H1 (cell line): ENCODE results near the gene ANKIB1. TPM values are rescaled to one million over a fixed set of nuclear protein-coding genes. Genes with fewer than 3 reads are reported as not detected.

Experiments used
- CTCF ChIA-PET: fragments of 300-600 bp; sonication (Branson Sonifier 250); formaldehyde crosslinking; loops from one replicate; lab custom pipeline; 2021; ENCODE audit not compliant: partially characterized antibody; lab: Charles Lee
- POLR2A ChIA-PET: fragments of 300-600 bp; sonication (Branson Sonifier 250); formaldehyde crosslinking; loops from one replicate; lab custom pipeline; 2021; ENCODE audit warnings: inconsistent platforms; ENCODE audit not compliant: partially characterized antibody; lab: Charles Lee
- DNase-seq, 2 experiments: peaks; one replicate each; pipeline versions ENCODE4 v3.0.0 to v3.0.0-alpha.2; 2010 to 2022; ENCODE audit warnings: low spot score in 2 of 2, low read depth in 1 of 2, mixed read lengths in 1 of 2
- FAIRE-seq: peaks from 2 replicates; lab custom pipeline; 2011; peaks lifted over from hg19 to GRCh38; lab: Jason Lieb, UNC
- H2AFZ ChIP-seq: 2 replicates; pipeline ENCODE4 v1.8.1; 2012; ENCODE audit warnings: low read length, inconsistent platforms
- H2AK5ac ChIP-seq: 2 replicates; pipeline ENCODE4 v1.6.1; 2013; ENCODE audit warnings: low read depth, low read length
- H2BK120ac ChIP-seq: replicated peaks from 2 replicates; pipeline ENCODE3; 2013; ENCODE audit warnings: low read depth, low read length, inconsistent platforms
- H2BK12ac ChIP-seq: 2 replicates; pipeline ENCODE4 v1.6.1; 2013; ENCODE audit warnings: low read depth, low read length
- H2BK15ac ChIP-seq: 2 replicates; pipeline ENCODE4 v1.6.1; 2013; ENCODE audit warnings: low read length
- H2BK20ac ChIP-seq: 2 replicates; pipeline ENCODE4 v1.6.1; 2013; ENCODE audit warnings: low read length
- H2BK5ac ChIP-seq: 2 replicates; pipeline ENCODE4 v1.6.1; 2013; ENCODE audit warnings: low read depth, low read length
- H3K14ac ChIP-seq: 2 replicates; pipeline ENCODE4 v1.6.1; 2013; ENCODE audit warnings: inconsistent platforms; ENCODE audit not compliant: insufficient read length
- H3K18ac ChIP-seq: 2 replicates; pipeline ENCODE4 v1.6.1; 2013; ENCODE audit warnings: low read length; ENCODE audit errors: extremely low read depth
- H3K23ac ChIP-seq: 2 replicates; pipeline ENCODE4 v1.6.1; 2013; ENCODE audit warnings: inconsistent platforms; ENCODE audit not compliant: insufficient read length
- H3K23me2 ChIP-seq: 2 replicates; pipeline ENCODE4 v1.6.1; 2013; ENCODE audit warnings: low read depth, low read length
- H3K27ac ChIP-seq: 2 replicates; pipeline ENCODE4 v1.6.1; 2011; ENCODE audit warnings: low read depth, low read length, inconsistent platforms
- H3K27me3 ChIP-seq, 4 experiments: replicated peaks in 1 of 4; 1 replicate in 1 of 4; 2 replicates in 3 of 4; pipeline versions ENCODE4 v1.6.1 to v1.8.1; 2011 to 2013; ENCODE audit warnings: low read length in 3 of 4, mild to moderate bottlenecking in 3 of 4, inconsistent platforms in 2 of 4, mixed read lengths in 2 of 4, moderate library complexity in 1 of 4; ENCODE audit not compliant: control insufficient read depth in 3 of 4, insufficient read depth in 3 of 4; ENCODE audit errors: extremely low read depth in 1 of 4
- H3K36me3 ChIP-seq, 4 experiments: 2 replicates each; pipeline versions ENCODE4 v1.6.1 to v1.8.1; 2011 to 2013; ENCODE audit warnings: mild to moderate bottlenecking in 4 of 4, low read length in 3 of 4, moderate library complexity in 2 of 4, control low read depth in 1 of 4, inconsistent platforms in 1 of 4; ENCODE audit not compliant: insufficient read depth in 4 of 4, control insufficient read depth in 2 of 4
- H3K4ac ChIP-seq: replicated peaks from 2 replicates; pipeline ENCODE3; 2013; ENCODE audit warnings: low read length, low read depth, mixed read lengths, inconsistent platforms; ENCODE audit not compliant: insufficient read length
- H3K4me1 ChIP-seq, 4 experiments: replicated peaks in 1 of 4; 1 replicate in 1 of 4; 2 replicates in 3 of 4; pipeline versions ENCODE4 v1.6.1 to v1.8.1; 2011 to 2013; ENCODE audit warnings: low read length in 3 of 4, inconsistent platforms in 2 of 4, mixed read lengths in 1 of 4; ENCODE audit not compliant: insufficient read depth in 4 of 4, control insufficient read depth in 3 of 4
- H3K4me2 ChIP-seq, 2 experiments: 2 replicates each; pipeline versions ENCODE4 v1.6.1 to v1.8.1; 2011 to 2013; ENCODE audit warnings: low read depth in 2 of 2, low read length in 2 of 2, control low read depth in 1 of 2, inconsistent platforms in 1 of 2, mild to moderate bottlenecking in 1 of 2; ENCODE audit not compliant: insufficient read depth in 1 of 2
- H3K4me3 ChIP-seq, 4 experiments: fragments of 200-600, 300-600 bp in 1 of 4; sonication (generic), shearing (Covaris generic), sonication (Bioruptor Twin) in 1 of 4; 2 replicates each; pipeline versions ENCODE4 v1.5.1 to v1.8.1; 2011 to 2016; ENCODE audit warnings: low read length in 4 of 4, low read depth in 3 of 4, control low read depth in 2 of 4, inconsistent platforms in 2 of 4, mild to moderate bottlenecking in 2 of 4, mixed read lengths in 1 of 4, moderate library complexity in 1 of 4; ENCODE audit not compliant: insufficient read depth in 2 of 4; ENCODE audit errors: extremely low read depth in 1 of 4
- H3K56ac ChIP-seq: replicated peaks from 2 replicates; pipeline ENCODE3; 2013; ENCODE audit warnings: low read depth, mild to moderate bottlenecking, mixed read lengths, low read length, inconsistent platforms; ENCODE audit not compliant: insufficient read length
- H3K79me1 ChIP-seq: 2 replicates; pipeline ENCODE4 v1.6.1; 2013; ENCODE audit warnings: low read depth, low read length, control low read depth
- H3K79me2 ChIP-seq, 2 experiments: 2 replicates each; pipeline versions ENCODE4 v1.6.1 to v1.8.1; 2012 to 2013; ENCODE audit warnings: low read length in 2 of 2, mild to moderate bottlenecking in 2 of 2, inconsistent platforms in 1 of 2; ENCODE audit not compliant: insufficient read depth in 2 of 2, control insufficient read depth in 1 of 2
- H3K9ac ChIP-seq, 4 experiments: replicated peaks in 1 of 4; 1 replicate in 1 of 4; 2 replicates in 3 of 4; pipeline versions ENCODE4 v1.6.1 to v1.8.1; 2011 to 2013; ENCODE audit warnings: low read depth in 3 of 4, low read length in 3 of 4, control low read depth in 2 of 4, mild to moderate bottlenecking in 2 of 4, moderate library complexity in 2 of 4, inconsistent platforms in 1 of 4; ENCODE audit errors: extremely low read depth in 1 of 4
- H3K9me3 ChIP-seq, 2 experiments: 2 replicates each; pipeline versions ENCODE4 v1.6.1 to v1.8.1; 2012 to 2013; ENCODE audit warnings: mild to moderate bottlenecking in 2 of 2, moderate library complexity in 2 of 2, control low read depth in 1 of 2, inconsistent platforms in 1 of 2, low read depth in 1 of 2, low read length in 1 of 2, mixed read lengths in 1 of 2; ENCODE audit not compliant: insufficient read depth in 2 of 2
- H4K20me1 ChIP-seq, 2 experiments: replicated peaks in 1 of 2; 2 replicates each; pipeline versions ENCODE3 to v1.8.1; 2011 to 2013; ENCODE audit warnings: inconsistent platforms in 2 of 2, low read length in 2 of 2, mild to moderate bottlenecking in 1 of 2; ENCODE audit not compliant: insufficient read depth in 2 of 2, control insufficient read depth in 1 of 2
- H4K5ac ChIP-seq: 2 replicates; pipeline ENCODE4 v1.6.1; 2013; ENCODE audit warnings: low read length, low read depth, mixed read lengths, inconsistent platforms; ENCODE audit not compliant: insufficient read length
- H4K8ac ChIP-seq: 2 replicates; pipeline ENCODE4 v1.8.0; 2013; ENCODE audit warnings: mild to moderate bottlenecking, moderate library complexity, low read length, inconsistent platforms; ENCODE audit not compliant: insufficient read depth; ENCODE audit errors: extremely low read depth
- H4K91ac ChIP-seq: replicated peaks from 2 replicates; pipeline ENCODE3; 2013; ENCODE audit warnings: low read length, mixed read lengths, inconsistent platforms; ENCODE audit not compliant: insufficient read length
- PHF8 ChIP-seq: fragments of 200-600 bp; sonication (generic); conservative IDR thresholded peaks from 2 replicates; pipeline ENCODE4 v1.7.1; 2012; ENCODE audit warnings: low read depth, mild to moderate bottlenecking, inconsistent platforms, low read length, moderate library complexity
- SRF ChIP-seq: IDR thresholded peaks from 2 replicates; pipeline ENCODE4 v1.6.1; 2011; ENCODE audit warnings: mild to moderate bottlenecking, low read depth, low read length, moderate library complexity
- SUZ12 ChIP-seq: fragments of 200-600 bp; sonication (generic); IDR thresholded peaks from 2 replicates; pipeline ENCODE4 v1.6.1; 2012; ENCODE audit warnings: mild to moderate bottlenecking, inconsistent platforms, low read length, moderate library complexity, mixed read lengths
- TAF7 ChIP-seq: optimal IDR thresholded peaks from 2 replicates; pipeline ENCODE3; 2011; ENCODE audit warnings: low read depth, mild to moderate bottlenecking, inconsistent platforms, low read length, moderate library complexity, borderline replicate concordance
- WGBS, 2 experiments: shearing (Covaris generic) in 1 of 2; methylation state at CpG; one replicate each; pipeline versions ENCODE4 v1.1.6 to v1.1.7; 2013 to 2015; ENCODE audit warnings: low lambda C conversion rate in 2 of 2, mixed read lengths in 2 of 2, inconsistent platforms in 1 of 2, low coverage in 1 of 2, missing lambda C conversion rate in 1 of 2; ENCODE audit not compliant: insufficient replicate concordance in 2 of 2, insufficient coverage in 1 of 2, insufficient read length in 1 of 2; ENCODE audit errors: extremely low coverage in 1 of 2, missing lambda C conversion rate in 1 of 2; 5-methylcytosine and 5-hydroxymethylcytosine counted together
- polyA plus RNA-seq, 7 experiments: library from polyadenylated mRNA; depleted of rRNA in 3 of 7; stranded (reverse) in 5 of 7; unstranded in 2 of 7; fragments of >200 nt in 5 of 7; fragments of 200-250 nt in 2 of 7; gene quantifications; 1 replicate in 5 of 7; 2 replicates in 1 of 7; 4 replicates in 1 of 7; pipeline versions ENCODE4 v1.2.1 to v1.2.3, GENCODE V29; 2011 to 2013; ENCODE audit warnings: missing spikeins in 2 of 7, mixed read lengths in 2 of 7
- total RNA-seq: library from RNA; stranded (reverse); fragmentation: NEBNext Ultra II Directional; extraction: Animal tissue kit (Norgen Biotek cat#: 25700); gene quantifications from 2 replicates; pipeline ENCODE4 v1.2.1, GENCODE V29; 2021

Gene ANKIB1
- total and polyA plus RNA-seq, 2 of the 8 experiments (the other 6 are each of a cell fraction or from before 2014, with no cell fraction given): 19.2 to 43.0 TPM

- H3K23ac ChIP-seq: no peak overlapping the region
- H4K8ac ChIP-seq: no peak overlapping the region
- FAIRE-seq (no peak), DNase-seq (no peak)
- H2AFZ ChIP-seq: no peak overlapping the region
- no peak overlapping the region for H3K14ac ChIP-seq
- no peak overlapping the region for H3K4ac ChIP-seq
- no peak overlapping the region for H2BK120ac ChIP-seq
- no peaks in the 10 kb centered on the region for H3K79me1 ChIP-seq
- no peak overlapping the region for H3K18ac ChIP-seq
- no peak overlapping the region for H3K56ac ChIP-seq
- no peak overlapping the region for H3K27ac ChIP-seq
- H2BK15ac ChIP-seq: no peak overlapping the region
- H4K5ac ChIP-seq: no peak overlapping the region
- no peaks in the 10 kb centered on the region; a peak in 1 of 7 replicates for H3K27me3 ChIP-seq
- H2AK5ac ChIP-seq: no peak overlapping the region
- no peaks in the 10 kb centered on the region; the same call in 1 of the 2 replicates for H3K23me2 ChIP-seq
- 89% methylated on average over 11 of the region's 11 CpGs; no CpG with 5 or more reads in 1 of the 2 experiments for WGBS, 2 experiments
- H3K4me3 ChIP-seq: no peak overlapping the region
- H3K9ac ChIP-seq: no peak overlapping the region
- no peaks in the 10 kb centered on the region for H3K36me3 ChIP-seq
- POLR2A ChIA-PET: interaction anchor here (1.5 to 2.3 kb wide), 2 partner anchors 10 to 34 kb away, joined by 3 to 7 read pairs; partner anchors contain the start of gene GATAD1
- no peaks in the 10 kb centered on the region; a peak in 1 of 4 replicates for H3K79me2 ChIP-seq
- no peak overlapping the region for H4K91ac ChIP-seq
- H3K9me3 ChIP-seq: no peaks in the 10 kb centered on the region
- CTCF ChIA-PET: interaction anchor here (1.0 to 7.1 kb wide), 8 partner anchors 9 to 233 kb away, joined by 3 to 64 read pairs (median 4); partner anchors contain the start of genes GATAD1 and LRRD1
- H3K4me1 ChIP-seq: no peaks in the 10 kb centered on the region
- TF ChIP-seq TAF7: no peak
- TF ChIP-seq PHF8: no peak
- TF ChIP-seq SUZ12: no peak
- TF ChIP-seq SRF: no peak
- H3K4me2 ChIP-seq: no peak overlapping the region
- no peak overlapping the region for H2BK20ac ChIP-seq
- no peak overlapping the region for H2BK5ac ChIP-seq
- no peaks in the 10 kb centered on the region for H4K20me1 ChIP-seq
- no peak overlapping the region for H2BK12ac ChIP-seq
Observed at GRCh38 chr7:92412745-92413144, 167.0 kb downstream of the ANKIB1 start.
